GM11168 (cell line): Measurements from ENCODE around the gene SEMA6C.

Experiments
- in situ Hi-C: fragments of 300-500 bp; cut with MboI; formaldehyde crosslinking; loops from one replicate; pipeline ENCODE4 v1.12.0; 2022; ENCODE audit warnings: low sequenced_read_pairs; ENCODE audit not compliant: unreplicated experiment

The SEMA6C gene

DNA sequence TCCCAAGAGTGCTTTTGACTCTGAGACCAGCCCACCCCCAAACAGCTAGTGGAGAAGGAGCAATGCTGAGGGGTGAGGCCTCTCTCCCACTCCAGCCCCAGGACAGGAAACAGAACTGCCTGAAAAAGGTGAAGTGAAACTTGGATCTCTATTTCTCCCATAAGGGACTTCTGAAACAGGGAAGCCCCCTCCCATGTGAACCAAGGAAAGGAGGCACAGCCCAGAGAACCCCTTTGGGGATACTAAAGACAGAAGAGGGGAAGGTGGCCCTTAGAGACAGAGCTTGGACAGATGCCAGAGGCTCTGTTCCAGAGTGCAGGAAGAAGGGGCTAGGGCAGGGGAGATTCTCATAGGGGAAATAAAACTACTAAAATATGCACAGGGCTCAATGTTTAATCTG lies 12.9 kb upstream of the SEMA6C start:
- in situ Hi-C loops: loop anchor here (5.0 kb wide), 1 partner anchor 57 kb away; no protein-coding TSS in a partner anchor

DNA sequence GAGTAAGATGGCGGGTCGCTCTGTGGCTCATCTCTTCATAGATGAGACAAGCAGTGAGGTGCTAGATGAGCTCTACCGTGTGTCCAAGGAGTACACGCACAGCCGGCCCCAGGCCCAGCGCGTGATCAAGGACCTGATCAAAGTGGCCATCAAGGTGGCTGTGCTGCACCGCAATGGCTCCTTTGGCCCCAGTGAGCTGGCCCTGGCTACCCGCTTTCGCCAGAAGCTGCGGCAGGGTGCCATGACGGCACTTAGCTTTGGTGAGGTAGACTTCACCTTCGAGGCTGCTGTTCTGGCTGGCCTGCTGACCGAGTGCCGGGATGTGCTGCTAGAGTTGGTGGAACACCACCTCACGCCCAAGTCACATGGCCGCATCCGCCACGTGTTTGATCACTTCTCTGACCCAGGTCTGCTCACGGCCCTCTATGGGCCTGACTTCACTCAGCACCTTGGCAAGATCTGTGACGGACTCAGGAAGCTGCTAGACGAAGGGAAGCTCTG lies 12.4 kb upstream of the SEMA6C start:
- in situ Hi-C loops: loop anchor here (5.0 kb wide), 1 partner anchor 56 kb away; no protein-coding TSS in a partner anchor

DNA sequence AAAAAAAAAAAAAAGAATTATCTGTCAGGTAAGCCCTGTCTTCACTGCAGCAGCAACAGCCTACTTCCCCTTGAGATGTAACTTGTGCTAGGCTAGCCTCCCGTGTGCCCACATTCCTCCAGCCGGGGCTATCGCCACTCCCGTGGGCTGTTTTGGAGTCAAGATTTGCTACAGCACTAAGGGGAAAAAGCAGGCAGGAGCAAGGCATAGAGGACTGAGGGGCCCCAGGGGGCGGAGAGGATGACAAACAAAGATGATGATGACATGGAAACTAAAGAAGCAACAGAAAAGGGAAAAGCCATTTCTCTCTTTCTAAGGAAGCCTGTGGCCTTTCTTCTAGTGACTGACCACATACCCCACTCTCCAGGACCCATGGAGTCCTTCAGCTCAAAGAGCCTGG lies 11.9 kb upstream of the SEMA6C start:
- in situ Hi-C loops: loop anchor here (5.0 kb wide), 1 partner anchor 56 kb away; no protein-coding TSS in a partner anchor

DNA sequence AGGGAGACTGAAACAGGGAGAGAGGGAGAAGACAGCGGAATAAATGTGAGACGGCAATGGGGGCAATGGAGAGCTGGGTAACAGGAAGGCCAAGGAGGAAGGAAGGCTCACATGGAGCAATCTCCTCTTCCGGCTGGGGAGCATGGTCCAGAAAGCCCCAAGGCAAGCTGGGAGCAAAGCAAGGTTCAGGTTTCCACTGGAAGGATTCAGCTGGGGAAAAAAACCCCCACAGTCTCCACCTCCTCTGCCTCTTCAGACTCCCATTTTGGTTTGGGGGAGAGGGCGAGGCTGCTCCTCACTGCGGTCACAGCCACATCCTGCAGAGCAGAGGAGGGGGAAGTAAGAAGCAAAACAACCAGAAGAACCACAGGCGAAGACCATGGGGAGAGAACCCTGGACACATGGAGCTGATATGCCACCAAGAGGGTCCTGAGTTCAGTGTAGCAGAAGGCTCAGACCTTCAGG lies 10.7 kb upstream of the SEMA6C start:
- in situ Hi-C loops: loop anchor here (5.0 kb wide), 1 partner anchor 55 kb away; no protein-coding TSS in a partner anchor

DNA sequence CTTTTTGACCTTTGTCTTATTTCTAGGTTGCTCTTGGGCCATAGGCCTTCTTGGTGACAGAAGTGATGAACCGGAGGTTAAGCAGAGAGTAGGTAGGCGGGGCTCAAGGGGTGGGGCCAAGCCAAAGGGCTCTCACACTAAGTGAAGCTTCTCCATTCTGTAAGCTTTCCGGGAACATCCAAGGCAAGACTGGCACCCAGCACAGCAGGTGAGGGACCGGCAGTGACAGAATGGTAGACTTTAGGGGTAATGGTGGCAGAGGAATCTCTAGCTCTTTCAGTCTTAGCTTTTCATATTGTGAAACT lies 10.0 kb upstream of the SEMA6C start, which contains the start of gene TNFAIP8L2:
Gene TNFAIP8L2 (plus strand): TSS at position 135 of the 305 bp plus-strand sequence. CDS start 2,049 bp downstream, outside the sequence.
- in situ Hi-C loops: loop anchor here (5.0 kb wide), 1 partner anchor 54 kb away; no protein-coding TSS in a partner anchor

DNA sequence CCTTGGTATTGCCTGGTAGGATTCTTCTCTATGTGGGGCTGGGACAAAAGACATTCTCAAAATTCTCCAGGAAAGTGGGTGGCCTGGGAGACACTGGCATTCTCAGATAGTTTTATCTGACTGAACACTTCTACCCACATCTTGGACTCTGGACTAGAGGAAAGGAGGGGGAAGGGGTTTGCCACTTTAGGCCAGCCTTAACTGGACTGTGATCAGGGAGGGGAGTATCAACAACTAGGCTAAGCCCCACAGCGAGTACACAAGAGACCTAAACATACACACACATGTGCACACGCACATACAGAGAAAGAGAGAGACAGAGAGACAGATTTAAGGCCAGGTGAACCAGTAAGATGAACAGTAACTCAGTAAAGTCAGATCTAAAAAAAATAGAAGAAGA lies 1.2 kb upstream of the SEMA6C start:
- in situ Hi-C loops: no loop called here

DNA sequence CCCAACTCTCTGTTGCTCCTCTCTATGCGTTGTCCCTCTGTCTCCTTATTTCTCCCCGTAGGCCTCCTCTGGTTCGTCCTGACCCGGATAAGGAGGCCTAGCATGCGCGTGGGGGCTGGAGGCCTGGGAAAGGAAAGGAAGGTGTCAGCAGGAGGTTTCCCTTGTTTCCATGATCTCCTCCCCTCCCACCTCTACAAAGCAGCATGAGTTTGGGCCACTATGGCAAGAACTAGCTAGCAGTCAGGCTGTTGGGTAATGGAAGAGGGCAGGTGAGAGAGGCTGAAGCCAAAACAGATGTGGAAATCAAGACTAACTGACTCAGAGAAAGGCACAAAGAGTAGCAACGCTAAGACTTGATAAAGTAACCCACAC lies 687 bp upstream of the SEMA6C start:
- in situ Hi-C loops: no loop called here

DNA sequence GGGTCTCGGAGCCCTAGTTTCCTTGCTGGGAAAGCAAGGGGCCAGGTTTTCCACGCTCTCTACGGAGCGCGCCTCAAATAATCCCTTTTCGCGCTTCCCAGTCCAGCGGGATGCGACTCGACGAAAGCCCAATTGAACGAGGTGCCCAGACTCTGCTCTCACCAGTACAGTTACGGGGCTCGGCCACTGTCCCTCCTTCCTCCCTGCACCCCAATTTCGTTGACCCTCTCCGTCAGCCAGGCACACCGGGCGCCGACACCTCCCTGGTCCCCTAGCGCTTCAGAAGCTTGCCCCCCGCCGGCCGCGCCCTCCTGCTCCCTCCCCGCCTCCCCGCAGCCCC lies 389 bp downstream of the SEMA6C start:
- in situ Hi-C loops: no loop called here

DNA sequence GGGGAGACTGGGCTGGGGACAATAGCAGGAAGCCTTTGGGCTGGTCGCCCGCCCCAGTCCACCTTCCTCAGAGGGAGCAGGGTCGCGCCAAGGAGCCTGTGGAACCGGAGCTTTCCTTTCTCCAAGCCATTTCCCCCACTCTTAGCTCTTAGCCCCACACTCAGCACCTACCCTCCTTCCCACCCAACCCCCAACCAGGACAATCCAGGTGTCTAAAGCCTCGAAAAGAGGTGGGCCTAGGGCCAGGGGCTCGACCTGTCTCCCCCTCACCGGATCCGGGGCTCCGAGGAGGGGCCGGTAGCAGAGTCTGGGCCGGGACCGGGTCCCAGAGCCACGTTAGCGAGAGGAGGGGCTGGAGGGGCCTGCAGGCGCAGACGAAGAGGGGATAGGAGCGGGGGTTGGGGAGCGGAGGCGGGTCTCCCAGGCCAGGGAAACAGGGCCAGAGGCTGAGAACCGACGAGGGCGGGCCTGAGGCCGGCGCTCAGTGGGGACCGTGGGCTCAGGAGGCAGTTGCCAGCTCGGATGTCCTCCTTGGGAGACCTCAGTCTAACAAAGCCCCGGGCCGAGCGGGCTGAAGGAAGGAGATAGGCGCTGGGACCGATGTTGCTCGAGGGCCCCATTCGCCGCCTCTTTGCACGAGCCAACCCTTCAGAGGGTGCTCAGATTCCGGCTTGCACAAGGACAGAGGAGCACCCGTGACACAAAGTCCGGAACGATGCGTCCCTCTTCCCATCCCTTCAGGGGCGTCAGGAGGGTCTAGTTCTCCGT lies 943 bp downstream of the SEMA6C start:
- in situ Hi-C loops: no loop called here

DNA sequence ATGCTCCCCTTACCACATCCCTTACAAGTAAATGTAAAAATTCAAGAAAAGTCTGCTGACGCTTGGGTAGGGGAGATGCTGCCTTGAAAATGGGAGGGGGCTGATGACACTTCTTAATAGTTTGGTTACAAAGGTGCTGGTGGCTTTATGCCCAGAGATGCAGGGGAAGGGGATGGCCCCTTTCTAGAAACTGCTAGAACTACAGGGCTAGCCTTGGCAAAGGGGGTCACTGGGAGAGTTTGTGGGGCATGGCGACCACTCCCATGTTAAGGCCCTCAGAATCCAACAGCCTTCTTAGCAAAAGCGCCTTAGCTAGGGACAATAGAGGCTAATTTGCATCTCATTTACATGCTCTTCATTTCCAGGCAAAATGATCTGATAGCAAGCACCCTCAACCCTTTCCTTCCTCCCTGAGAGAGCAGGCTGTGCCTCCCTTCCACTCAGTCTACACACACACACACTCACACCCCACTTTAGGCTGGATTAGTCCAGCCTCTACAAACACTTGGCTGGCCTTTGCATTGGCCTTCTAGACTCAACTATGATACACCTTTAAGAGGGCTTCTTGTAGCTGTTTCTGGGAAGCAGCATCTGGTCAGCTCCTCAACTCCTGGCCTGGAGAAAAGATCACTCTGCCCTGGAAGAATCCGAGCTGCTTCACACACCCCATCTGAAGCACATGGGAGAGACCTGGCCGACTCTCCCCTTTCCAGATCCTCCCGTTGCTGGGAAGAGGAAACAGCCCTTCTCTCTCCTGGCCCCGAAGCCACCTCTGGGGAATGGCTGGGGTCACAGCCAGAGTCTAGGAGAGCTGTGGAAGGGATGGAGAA lies 1.7 kb downstream of the SEMA6C start:
- in situ Hi-C loops: no loop called here

DNA sequence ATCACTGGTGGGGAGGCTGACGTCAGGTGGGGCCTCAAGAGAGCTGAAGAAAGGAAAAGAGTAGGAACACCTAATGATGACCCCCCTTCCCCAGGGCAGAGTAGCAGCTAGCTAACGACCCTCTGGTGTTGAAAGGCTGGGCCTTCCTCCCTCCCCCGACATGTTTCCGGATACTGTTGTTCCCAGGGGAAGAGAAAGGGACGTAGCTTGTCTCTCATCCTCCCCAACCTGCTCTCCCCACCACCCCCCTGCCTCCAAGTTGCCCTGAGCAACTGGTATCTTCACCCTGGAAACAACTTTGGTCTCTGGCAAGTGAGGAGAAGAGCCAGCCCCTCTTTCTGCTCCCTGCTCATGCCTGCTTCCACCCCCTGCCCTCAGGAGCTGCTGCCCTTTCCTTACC lies 2.4 kb downstream of the SEMA6C start:
- in situ Hi-C loops: no loop called here

DNA sequence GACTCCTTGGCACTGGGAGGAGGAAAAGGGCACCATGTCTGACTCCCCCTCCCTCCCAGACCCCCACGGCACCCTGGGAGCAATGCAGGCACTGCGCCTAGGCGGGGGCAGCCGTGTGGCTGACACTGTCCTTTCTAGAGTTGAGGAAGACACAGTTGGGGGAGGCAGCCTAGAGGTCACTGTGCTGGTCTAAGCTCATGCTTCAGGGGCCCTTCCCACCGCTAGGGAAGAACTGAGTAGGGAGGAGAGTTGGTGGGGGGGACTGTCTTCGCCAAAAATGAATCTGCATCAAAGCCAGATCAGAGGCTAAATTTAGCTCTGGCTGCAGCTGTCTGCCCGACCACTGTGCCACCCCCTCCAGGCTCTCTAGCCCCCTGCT lies 3.4 kb downstream of the SEMA6C start:
- in situ Hi-C loops: no loop called here

DNA sequence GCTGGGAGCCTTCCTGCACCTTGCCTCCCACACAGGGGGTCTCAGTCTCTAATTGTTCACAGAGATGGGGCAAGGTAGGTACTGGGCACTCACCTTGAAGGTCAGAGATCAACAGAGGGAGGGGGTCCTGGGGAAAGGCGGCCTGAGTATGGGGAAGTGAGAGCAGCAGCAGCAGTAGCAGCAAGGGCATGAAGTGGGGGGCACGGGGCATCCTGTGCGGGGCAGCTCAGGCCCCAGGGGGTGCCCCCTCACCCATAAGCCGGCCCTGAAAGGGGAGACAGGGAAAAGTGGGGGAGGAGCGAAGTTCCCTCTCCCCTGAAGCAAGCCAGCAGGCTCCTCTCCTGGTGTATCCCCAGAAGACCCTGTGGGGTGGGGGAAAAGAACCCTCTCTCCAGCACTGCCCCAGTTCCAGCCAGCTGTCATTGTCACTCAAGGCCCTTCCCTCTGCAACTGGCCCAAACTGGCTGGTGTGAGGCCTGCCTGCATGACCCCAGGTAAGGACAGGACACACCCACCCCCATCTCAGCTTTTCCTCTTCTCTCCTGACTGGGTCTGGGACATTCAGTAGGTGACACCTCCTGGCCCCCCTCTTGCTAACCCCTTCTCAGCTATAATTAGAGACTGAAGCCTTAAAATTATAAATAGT lies 3.9 kb downstream of the SEMA6C start:
- in situ Hi-C loops: no loop called here

DNA sequence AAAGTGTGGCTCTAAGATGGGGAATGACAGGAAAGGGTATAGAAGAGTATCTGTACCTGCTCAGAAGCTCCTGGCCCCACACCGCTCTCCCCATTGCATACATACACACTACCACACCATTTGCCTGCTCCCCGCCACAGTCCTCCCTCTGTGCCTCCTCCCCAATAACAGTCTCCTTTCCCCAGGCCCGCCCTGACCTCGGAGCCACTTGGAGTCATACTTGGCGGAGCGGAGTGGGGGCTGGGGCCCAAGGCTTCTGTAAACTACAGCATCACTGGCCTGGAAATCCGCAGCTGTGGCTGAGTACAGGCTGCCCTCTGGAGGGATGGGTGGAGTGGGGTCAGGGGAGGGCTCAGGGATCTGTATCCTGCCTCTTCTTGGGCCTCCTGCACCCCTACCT lies 8.6 kb downstream of the SEMA6C start:
- in situ Hi-C loops: no loop called here

DNA sequence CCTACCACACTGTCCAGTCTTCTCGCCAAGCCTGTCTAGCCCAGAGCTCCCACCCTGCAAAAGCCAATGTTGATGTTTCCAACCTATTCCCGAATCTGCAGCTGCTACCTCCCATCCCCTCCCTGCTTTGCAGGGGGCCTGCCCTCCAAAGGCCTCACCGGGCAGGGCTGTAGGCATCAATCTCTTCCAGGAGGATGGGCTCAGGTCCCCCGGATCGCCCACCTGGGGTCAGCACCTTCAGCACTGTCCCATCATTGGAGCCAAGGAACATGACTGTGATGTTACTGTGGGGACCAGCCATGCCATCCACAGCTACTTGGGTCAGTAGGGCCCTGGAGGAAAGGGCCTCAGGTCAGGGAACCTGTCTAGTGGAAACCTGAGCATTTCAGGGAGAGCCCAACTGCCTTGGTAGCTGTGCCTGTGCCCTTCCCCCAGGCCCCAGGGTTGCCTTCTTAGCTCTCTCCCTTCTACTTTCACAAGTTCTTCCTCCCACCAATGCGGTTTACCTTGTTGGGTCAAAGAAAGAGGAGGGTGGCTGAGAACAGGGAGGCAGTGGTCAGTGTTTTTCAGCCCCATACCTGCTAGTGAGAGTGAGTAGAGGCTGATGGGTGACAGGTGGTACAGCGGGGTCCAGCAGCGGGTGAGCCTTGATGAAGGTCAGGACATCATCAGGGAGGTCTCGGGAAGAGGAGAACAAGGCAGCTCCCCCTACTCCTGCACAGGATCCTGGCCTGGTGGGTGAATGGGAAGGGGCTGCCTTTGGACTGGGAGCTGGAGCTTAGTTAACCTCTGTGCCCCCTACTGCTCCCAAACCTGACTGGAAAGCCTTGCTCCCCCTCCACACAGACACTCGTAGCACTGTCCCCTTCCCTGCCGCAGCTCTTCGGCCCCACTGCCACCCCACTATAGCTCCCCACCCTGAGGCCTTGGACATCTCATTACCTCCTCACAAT lies 10.7 kb downstream of the SEMA6C start:
- in situ Hi-C loops: no loop called here

DNA sequence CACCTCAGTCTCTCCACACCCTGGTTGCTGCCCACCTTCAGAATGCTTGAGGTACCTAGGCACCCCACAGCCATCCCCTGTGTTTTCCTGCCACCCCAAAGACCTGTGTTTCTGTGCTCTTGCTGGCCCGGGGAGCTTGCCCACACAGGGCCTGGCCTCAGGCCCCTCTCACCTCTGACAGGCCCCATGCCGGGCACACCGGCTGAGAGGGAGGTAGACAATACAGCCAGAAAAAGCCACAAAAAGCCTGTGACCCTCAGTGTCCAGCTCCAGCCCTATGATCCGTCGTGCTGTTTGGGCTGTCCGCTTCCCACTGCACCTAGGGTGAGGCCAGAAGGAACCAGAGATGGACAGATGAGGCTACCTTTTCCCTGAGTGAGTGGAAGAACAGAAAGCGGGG lies 11.4 kb downstream of the SEMA6C start:
- in situ Hi-C loops: no loop called here

DNA sequence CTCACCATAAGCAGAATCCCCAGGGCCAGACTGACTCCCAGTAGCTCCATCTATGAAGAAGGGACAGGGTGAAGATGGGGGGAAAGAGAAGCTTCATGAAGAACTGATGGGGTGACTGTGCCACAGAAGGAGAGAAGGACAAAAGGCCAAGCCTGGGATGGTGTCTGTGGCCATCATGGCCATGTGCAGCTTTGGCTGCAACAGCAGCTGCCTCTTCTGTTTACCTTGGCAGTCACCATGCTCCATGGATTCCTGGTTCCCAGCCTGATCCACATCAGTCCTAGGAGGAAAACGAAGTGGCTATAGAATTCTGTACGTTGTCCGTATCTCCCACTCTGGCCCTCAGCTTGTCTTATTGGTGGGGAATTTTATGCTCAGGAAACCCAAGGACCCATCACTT lies 12.0 kb downstream of the SEMA6C start:
- in situ Hi-C loops: no loop called here

DNA sequence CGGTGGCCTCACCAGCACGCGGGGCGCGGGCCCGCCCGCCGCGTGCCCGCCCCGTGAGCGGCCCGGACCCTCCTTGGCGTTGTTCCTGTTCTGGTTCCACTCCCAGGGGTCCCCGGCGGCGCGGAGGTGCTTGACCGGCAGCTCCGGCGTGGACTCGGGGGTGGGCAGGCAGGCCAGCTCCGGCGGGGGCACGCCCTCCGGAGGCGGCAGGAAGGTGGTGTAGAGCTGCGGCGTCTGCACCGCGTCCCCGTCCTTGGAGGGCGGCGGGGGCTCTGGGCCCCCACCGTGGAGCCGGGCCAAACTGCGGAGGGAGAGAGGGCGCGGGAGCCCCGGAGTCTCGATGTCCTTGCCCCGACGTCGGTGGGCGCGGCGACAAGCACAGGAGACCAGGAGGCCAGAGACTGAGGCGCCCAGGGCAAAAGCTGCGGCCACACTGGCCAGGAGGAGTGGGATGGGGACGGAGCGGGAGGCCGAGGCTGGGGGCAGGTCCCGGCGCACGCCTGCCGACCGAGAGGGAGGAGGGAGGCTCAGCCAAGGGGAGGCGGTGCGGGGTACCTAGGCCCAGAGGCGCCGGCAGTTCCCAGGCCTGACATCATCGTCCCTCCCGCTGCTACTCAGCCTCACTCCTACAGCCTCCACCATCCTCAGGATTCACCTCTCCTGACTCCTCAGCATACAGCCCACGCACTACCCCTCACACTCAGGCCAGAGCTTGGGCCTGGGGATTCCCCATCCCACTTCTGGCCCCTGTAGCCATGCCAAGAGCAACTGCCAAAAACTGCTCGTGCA lies 13.2 kb downstream of the SEMA6C start:
- in situ Hi-C loops: no loop called here
